SK-N-DZ (cell line): Measurements from ENCODE around the gene WSCD1.

Experiments used
- DNase-seq: peaks from one replicate; pipeline ENCODE4 v3.0.0-alpha.2; 2015; ENCODE audit warnings: low spot score

The WSCD1 gene

GRCh38 chr17:6107791-6108190, 37.6 kb downstream of the WSCD1 start:
- DNase-seq: no peak

DNA sequence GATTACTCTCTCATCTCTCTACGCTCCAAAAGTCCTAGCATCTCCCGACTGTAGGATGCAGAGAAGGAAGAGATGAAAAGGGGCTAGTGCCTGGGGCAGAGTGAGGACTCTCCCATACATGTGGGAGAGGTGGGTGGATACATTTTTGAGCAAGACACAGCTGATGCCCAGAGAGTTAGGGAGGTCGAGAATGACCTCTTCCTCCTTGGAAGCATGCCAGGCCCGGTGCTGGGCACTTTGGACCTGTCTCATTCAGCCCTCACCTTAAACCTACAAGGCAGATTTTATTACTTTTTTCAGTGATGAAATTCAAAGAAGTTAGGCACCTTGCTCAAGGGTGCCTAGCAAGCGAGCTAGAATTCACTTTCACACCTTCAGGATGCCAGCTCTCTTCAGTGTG, 38.2 kb downstream of the WSCD1 start:
- no peak for DNase-seq

DNA sequence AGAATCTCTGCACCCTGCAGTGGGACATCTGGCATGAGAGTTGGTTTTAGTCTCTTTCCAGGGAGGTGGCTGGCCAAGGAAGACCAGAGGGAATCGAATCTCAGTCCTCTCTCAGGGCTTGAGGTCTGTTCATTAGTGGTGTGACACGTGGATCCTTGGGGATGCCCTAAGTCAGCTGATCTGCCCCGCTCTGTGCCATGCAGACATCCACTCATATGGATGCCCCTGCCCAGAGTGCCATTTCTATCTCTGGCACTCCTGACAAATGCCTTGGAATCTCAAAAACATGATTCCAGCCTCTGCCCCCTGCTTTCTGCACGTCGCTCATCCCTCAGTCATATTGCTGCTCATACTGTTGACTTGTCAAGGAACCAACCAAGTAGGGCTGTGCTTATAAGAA, 38.8 kb downstream of the WSCD1 start:
- DNase-seq: no peak

GRCh38 chr17:6109536-6109935, 39.4 kb downstream of the WSCD1 start:
- DNase-seq: no peak

- no peak for DNase-seq
These were observed 39.9 kb downstream of the WSCD1 start for GRCh38 chr17:6110088-6110487.

GRCh38 chr17:6110592-6110991, 40.4 kb downstream of the WSCD1 start:
- no peak for DNase-seq

DNA sequence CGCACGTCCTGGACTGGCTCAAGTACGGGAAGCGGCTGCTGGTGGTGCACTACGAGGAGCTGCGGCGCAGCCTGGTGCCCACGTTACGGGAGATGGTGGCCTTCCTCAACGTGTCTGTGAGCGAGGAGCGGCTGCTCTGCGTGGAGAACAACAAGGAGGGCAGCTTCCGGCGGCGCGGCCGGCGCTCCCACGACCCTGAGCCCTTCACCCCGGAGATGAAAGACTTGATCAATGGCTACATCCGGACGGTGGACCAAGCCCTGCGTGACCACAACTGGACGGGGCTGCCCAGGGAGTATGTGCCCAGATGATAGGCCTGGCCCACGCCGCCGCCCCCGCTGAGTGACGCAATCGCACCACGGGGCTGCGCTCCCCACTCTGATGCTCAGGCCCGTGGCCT, 50.2 kb downstream of the WSCD1 start:
- DNase-seq: no peak

DNA sequence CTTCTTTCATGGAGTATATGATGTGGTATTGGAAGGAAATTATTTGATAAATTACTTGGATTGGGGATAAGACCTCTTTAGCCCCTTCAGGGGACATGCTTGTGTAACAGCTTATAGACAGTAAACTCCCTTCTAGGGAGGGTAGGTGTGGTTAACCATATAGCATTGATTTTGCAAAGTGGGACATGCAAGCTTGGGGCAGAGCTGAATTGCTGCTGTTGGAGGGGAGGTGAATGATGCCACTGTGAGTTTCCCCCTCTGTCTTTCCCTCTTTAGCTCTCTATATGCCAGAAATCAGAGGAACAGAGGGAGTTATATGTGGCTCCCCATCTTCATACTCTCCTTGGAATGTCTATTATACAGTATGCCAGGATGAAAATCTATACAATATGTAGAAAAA, 54.7 kb downstream of the WSCD1 start:
- no peak for DNase-seq

DNA sequence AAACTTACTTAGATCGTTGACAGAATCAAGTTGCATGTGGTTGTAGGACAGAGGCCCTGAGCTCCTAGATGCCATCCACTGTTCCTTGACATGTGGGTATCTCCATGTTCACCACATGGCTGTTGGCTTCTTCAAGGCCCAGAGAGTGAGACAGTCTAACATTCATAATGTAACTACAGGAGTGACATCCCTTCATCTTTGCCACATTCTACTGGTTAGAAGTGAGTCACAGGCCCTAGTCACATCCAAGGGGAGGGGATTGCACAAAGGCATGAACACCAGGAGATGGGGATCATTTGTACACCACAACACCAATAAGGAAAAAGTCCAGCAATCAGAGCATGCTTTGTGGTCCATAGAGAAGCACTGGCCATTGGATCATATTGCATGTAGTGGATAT, 56.6 kb downstream of the WSCD1 start:
- DNase-seq: no peak

DNA sequence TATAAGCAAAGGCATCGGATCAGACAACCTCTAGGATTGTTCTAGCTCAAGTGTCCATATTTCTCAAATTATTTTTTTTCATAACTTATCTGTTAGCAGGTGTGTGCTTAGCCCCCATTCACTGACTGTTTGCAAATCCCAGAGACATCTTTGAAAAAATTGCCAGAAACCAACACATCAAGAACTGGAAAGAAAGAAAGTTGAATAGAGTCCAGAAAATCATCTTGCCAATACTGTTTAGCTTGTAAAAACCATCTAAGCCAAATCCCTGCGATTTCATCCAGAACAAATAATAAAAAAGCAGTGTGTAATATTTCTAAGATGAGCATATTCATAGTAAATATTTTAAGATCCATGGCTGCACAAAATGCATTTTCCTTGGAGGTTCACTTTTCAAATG, 64.5 kb downstream of the WSCD1 start:
- no peak for DNase-seq

- DNase-seq: no peak
These were observed 65.1 kb downstream of the WSCD1 start for GRCh38 chr17:6135236-6135635.

- no peak for DNase-seq
These were observed 65.8 kb downstream of the WSCD1 start for GRCh38 chr17:6135996-6136395.

GRCh38 chr17:6137716-6138502, 67.7 kb downstream of the WSCD1 start:
- no peak for DNase-seq

- DNase-seq: no peak
These were observed 68.7 kb downstream of the WSCD1 start for GRCh38 chr17:6138761-6139446.

DNA sequence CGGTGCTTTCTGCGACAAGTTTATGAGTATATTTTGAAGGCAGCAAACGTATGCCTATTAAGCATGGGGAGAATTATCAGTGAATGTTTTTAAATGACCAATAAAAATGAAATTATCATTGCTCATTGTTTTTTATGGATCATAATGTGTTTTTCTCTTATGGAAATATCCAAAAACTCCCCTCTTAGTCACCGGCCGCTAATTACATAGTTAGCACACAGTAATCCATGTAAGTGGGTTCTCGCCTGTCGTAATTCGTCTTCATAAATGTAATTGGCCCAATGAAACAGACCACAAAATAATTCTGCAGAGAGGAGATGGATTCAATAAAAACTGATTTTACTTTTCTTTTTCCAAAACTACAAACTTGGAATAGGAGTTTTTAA, 69.3 kb downstream of the WSCD1 start:
- no peak for DNase-seq

- no peak for DNase-seq
These were observed 70.0 kb downstream of the WSCD1 start for GRCh38 chr17:6140188-6140587.

DNA sequence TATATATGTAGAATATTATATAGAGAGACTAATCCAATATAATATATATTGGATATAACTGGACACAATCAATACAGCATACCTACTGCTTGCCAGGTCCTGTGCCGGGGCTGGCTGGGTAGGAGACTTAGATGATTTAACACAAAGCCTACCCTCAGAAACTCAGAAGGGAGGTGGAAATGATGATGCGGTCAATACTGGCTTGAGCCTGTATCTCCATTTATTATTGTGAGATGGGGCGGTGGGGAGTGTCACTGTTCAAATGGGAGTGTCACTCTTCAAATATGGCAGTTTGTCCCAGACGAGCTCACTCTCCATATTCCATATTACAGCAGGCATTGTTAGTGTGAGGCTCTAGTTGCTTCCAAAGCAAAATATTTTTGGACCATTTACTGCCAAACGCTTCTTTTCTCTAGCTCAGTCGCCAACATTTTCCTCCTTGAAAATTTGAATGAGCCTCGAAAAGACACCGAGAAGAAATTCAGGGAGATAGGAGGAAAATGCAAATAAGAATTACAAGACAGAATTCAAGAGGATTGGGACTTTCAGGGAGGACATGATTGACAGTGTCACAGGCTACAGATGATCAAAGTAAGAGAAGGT, 70.7 kb downstream of the WSCD1 start:
- DNase-seq: no peak

DNA sequence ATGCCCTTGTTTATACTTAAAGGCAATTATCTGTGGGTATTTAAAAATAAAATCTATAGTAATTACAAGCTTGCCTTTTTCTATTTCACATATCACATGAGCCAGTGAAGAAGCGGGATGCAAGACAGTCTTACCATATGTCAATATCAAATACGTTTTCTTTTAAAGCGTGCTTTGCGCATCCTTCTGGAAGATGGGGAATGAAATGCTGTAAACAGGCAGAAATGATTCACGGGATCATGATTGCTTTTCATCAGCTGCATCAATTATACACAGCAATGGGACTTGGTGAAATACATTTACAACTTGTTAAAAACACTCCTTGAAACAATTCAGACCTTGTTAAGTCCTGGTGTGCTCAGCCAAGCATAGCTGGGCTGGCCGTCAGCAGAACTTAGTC, 72.5 kb downstream of the WSCD1 start:
- no peak for DNase-seq

- DNase-seq: no peak
These were observed 75.8 kb downstream of the WSCD1 start for GRCh38 chr17:6145946-6146345.

DNA sequence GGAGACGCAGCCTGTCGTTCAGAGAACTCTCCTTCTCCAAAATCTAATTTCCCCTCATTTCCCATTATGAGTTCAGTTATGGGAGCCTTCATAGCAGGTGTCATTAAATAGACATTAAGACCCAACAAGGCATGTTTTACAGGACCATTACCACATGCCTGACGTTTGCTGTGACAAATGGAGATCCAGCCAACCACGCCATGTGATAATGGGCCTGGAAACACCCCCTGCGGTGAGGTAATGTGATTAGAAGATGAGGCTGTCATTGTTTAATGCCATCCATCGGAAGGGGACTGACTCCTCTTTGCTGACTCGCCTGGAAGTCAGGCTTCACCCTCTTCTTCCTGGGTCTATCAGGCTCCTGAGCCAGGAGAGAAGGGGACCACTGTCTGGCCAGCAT, 76.9 kb downstream of the WSCD1 start:
- no peak for DNase-seq

- no peak for DNase-seq
These were observed 83.2 kb downstream of the WSCD1 start for GRCh38 chr17:6153375-6153774.

DNA sequence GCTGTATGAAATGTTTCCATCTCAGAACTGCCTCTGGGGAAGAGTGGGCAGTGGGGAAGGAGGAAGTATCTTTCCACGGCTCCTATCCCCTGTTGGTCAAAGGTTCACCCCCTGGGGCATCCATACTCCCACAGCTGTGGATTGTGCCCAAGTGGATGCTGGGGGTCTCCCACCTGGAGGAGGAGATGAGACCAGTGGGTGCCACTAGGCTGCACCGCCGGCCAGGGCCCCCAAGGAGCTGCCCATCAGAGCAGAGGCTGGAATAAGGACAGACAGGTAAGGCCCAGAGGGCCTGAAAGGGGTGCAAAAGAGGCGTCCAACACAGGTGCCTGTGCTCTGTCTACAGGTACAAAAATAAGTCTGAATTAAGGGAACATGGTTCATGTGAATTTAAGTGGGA, 87.5 kb downstream of the WSCD1 start:
- DNase-seq: no peak
